Left lung (tissue), 10 donors: ENCODE measurements around the gene SUGP1. TPM values are rescaled to one million over a fixed set of nuclear protein-coding genes. Genes with fewer than 3 reads are reported as not detected.
A peak's percentile ranks its signal among the peaks of the same experiment; 100 is the strongest.

Source experiments
- ATAC-seq: fragments of 200-7000 bp; cut with Tn5 transposase; one replicate; pipeline ENCODE4 v1.9.1; 2020; ENCODE audit warnings: moderate library complexity
- DNase-seq, 4 donors: peaks; one replicate each; pipeline ENCODE4 v3.0.0-alpha.2; 2013 to 2020
- H3K27ac ChIP-seq, 2 donors: fragments of 200-600 bp; sonication (generic) in 1 of 2; one replicate each; pipeline versions ENCODE4 v1.5.0 to v1.8.0; 2020 to 2021
- H3K27me3 ChIP-seq, 2 donors: fragments of 200-600 bp; sonication (generic) in 1 of 2; one replicate each; pipeline versions ENCODE4 v1.5.0 to v1.8.0; 2020 to 2021
- H3K36me3 ChIP-seq, 2 donors: fragments of 200-600 bp; sonication (generic) in 1 of 2; one replicate each; pipeline versions ENCODE4 v1.5.0 to v1.8.0; 2020 to 2021
- H3K4me1 ChIP-seq, 2 donors: fragments of 200-600 bp; one replicate each; pipeline ENCODE4 v1.8.0; 2021
- H3K4me3 ChIP-seq, 2 donors: fragments of 200-600 bp; sonication (generic) in 1 of 2; one replicate each; pipeline versions ENCODE4 v1.5.0 to v1.8.0; 2020 to 2021; ENCODE audit warnings: mild to moderate bottlenecking in 1 of 2
- H3K9me3 ChIP-seq, 2 donors: fragments of 200-600 bp; sonication (generic) in 1 of 2; one replicate each; pipeline versions ENCODE4 v1.5.0 to v1.8.0; 2020 to 2021
- intact Hi-C, 2 donors: fragments of 100-400 bp; cut with DNase I; formaldehyde crosslinking; loops; one replicate each; pipeline versions ENCODE4 v1.11.2 to v1.14.2; 2022
- polyA plus RNA-seq, 6 donors: library from polyadenylated mRNA; unstranded; fragments of 120-200 nt; gene quantifications; one replicate each; pipeline ENCODE4 v1.2.1, GENCODE V29; 2013; ENCODE audit not compliant: insufficient read length in 6 of 6
- total RNA-seq, 2 donors: library from RNA; stranded (reverse); fragmentation: NEBNext Ultra II Directional; extraction: Animal tissue kit (Norgen Biotek cat#: 25700); gene quantifications; one replicate each; pipeline ENCODE4 v1.2.1, GENCODE V29; 2021
- TF ChIP-seq, protein P1 (sequence below), 2 donors: fragments of 200-600 bp; sonication (generic) in 1 of 2; IDR thresholded peaks; one replicate each; pipeline versions ENCODE4 v1.5.0 to v1.8.0; 2021; ENCODE audit warnings: antibody characterized with exemption in 2 of 2
- donor health status: DM: no; HTN: yes; CAD: no.
- donor health status: DM: no; HTN: no; CAD: no.

The SUGP1 gene
- total and polyA plus RNA-seq, 8 donors = 35.6 to 52.4 (median 45.9) TPM

GRCh38 chr19:19271828-19272599, 48.3 kb downstream of the SUGP1 start:
- Histone ChIP-seq H3K27ac (no peak overlapping the region), H3K9me3 (no peaks in the 10 kb centered on the region), H3K36me3 (peaks cover 0 to 26% of the 10 kb centered on the region in 2 donors), H3K27me3 (peaks cover 0 to 41% of the 10 kb centered on the region in 2 donors), H3K4me3 (no peak overlapping the region), H3K4me1 (peaks cover 0 to 7% of the 10 kb centered on the region in 2 donors)
- DNase-seq = no peak
- intact Hi-C loops = no loop called here
- TF ChIP-seq, protein P1, sequence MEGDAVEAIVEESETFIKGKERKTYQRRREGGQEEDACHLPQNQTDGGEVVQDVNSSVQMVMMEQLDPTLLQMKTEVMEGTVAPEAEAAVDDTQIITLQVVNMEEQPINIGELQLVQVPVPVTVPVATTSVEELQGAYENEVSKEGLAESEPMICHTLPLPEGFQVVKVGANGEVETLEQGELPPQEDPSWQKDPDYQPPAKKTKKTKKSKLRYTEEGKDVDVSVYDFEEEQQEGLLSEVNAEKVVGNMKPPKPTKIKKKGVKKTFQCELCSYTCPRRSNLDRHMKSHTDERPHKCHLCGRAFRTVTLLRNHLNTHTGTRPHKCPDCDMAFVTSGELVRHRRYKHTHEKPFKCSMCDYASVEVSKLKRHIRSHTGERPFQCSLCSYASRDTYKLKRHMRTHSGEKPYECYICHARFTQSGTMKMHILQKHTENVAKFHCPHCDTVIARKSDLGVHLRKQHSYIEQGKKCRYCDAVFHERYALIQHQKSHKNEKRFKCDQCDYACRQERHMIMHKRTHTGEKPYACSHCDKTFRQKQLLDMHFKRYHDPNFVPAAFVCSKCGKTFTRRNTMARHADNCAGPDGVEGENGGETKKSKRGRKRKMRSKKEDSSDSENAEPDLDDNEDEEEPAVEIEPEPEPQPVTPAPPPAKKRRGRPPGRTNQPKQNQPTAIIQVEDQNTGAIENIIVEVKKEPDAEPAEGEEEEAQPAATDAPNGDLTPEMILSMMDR (IDR thresholded peaks at IDR 0.05) = no peak
- ATAC-seq = no peak

- Histone ChIP-seq H3K27ac (no peak overlapping the region), H3K36me3 (peaks cover 0 to 15% of the 10 kb centered on the region in 2 donors), H3K27me3 (peaks cover 0 to 41% of the 10 kb centered on the region in 2 donors), H3K4me1 (peaks cover 0 to 7% of the 10 kb centered on the region in 2 donors), H3K4me3 (no peak overlapping the region), H3K9me3 (no peaks in the 10 kb centered on the region)
- ATAC-seq = no peak
- no peak for DNase-seq
- TF ChIP-seq, protein P1 (IDR thresholded peaks at IDR 0.05) = no peak
- intact Hi-C loops = no loop called here
These were observed 49.3 kb downstream of the SUGP1 start for GRCh38 chr19:19270749-19271571.

DNA sequence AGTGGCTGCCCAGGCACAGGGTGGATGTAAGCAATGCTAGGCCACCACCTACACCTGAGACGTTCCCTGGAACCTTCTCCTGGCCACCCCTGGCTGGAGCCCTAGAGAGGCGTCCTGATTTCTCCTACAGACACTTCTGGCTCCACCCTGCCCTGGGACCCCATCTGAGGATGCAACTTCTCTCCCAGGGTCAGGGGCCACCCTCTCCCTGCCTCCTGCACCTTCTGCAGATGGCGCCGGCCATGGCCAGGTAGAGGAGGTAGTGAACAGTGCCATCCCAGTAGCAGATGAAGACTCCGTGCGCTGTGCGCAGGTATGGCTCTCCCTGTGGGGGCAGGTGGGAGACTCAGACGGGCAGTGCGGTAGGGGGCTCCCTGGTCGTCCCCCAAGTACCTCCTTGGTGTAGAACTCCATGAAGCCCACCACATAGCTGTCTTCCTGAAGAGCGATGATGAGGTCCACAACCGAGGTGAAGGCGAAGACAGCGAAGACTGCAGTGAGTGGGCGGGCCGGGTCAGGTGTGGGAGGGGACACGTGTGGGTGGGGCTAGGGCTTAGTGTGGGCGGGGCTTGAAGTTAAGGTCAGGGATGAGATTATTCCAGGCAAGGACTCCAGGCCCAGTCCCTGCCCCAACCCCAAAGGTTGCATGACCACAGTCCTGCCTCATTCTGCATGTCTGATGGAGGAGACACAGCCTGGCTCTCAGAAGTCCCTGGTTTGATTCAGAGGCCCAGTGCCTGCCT, 50.2 kb downstream of the SUGP1 start:
- ATAC-seq (no peak), DNase-seq (peak in 1 of 4 donors; percentile 52)
- intact Hi-C loops = no loop called here
- Histone ChIP-seq H3K4me3 (no peak overlapping the region), H3K36me3 (peaks cover 0 to 7% of the 10 kb centered on the region in 2 donors), H3K9me3 (no peaks in the 10 kb centered on the region), H3K27ac (no peak overlapping the region), H3K27me3 (peaks cover 0 to 41% of the 10 kb centered on the region in 2 donors), H3K4me1 (peaks cover 0 to 7% of the 10 kb centered on the region in 2 donors)
- TF ChIP-seq, protein P1 (IDR thresholded peaks at IDR 0.05) = no peak

GRCh38 chr19:19268453-19269385, 51.6 kb downstream of the SUGP1 start:
- peaks cover 0 to 7% of the 10 kb centered on the region in 2 donors for H3K4me1 ChIP-seq
- DNase-seq (peak in 1 of 4 donors; percentile 60), ATAC-seq (no peak)
- peaks cover 0 to 39% of the 10 kb centered on the region in 2 donors for H3K27me3 ChIP-seq
- no peaks in the 10 kb centered on the region for H3K36me3 ChIP-seq
- no peak overlapping the region for H3K27ac ChIP-seq
- H3K9me3 ChIP-seq = no peaks in the 10 kb centered on the region
- H3K4me3 ChIP-seq = no peak overlapping the region
- intact Hi-C loops = no loop called here
- TF ChIP-seq, protein P1 (IDR thresholded peaks at IDR 0.05) = no peak
